ENCODE data around the gene PSAP. TPM values are rescaled to one million over a fixed set of nuclear protein-coding genes. Genes with fewer than 3 reads are reported as not detected.

Gene PSAP
- total RNA-seq, 1 experiment from 2014 or later: 1,316 TPM

GRCh38 chr10:71770255-71770654 lies 80.8 kb downstream of the PSAP start:
- H3K4me3 ChIP-seq (ENCODE audit: low read depth, low read length): no peak overlapping the region
- H3K27ac Mint-ChIP-seq (ENCODE audit: unreplicated experiment): no peak overlapping the region
- POLR2A ChIA-PET: no interaction called here
- H3K36me3 ChIP-seq (ENCODE audit: control insufficient read depth, insufficient read depth, low read length): no peaks in the 10 kb centered on the region; the same call in 1 of the 2 replicates
- H3K4me3 Mint-ChIP-seq (ENCODE audit: unreplicated experiment): no peak overlapping the region
- H3K9me3 ChIP-seq: no peaks in the 10 kb centered on the region
- no peaks in the 10 kb centered on the region for H3K9me3 Mint-ChIP-seq (ENCODE audit: unreplicated experiment)
- peaks cover 81% of the 10 kb centered on the region for H3K4me1 ChIP-seq
- no TSS peak for BruUV-seq (replicated peaks)
- TF ChIP-seq CTCF (IDR thresholded peaks at IDR 0.05; ENCODE audit: insufficient read depth in 1 of 2, low read depth in 1 of 2, low read length in 1 of 2, severe bottlenecking in 1 of 2, unreplicated experiment in 1 of 2): no peak
- peaks cover 9% of the 10 kb centered on the region for H3K36me3 Mint-ChIP-seq (ENCODE audit: insufficient read depth, unreplicated experiment)
- H3K4me1 Mint-ChIP-seq (ENCODE audit: low read depth, unreplicated experiment): peaks cover 42% of the 10 kb centered on the region
- H3K27me3 Mint-ChIP-seq (ENCODE audit: insufficient read depth, unreplicated experiment): no peaks in the 10 kb centered on the region
- DNase-seq: no peak
- H3K27me3 ChIP-seq (replicated peaks; ENCODE audit: control insufficient read depth, insufficient read depth, low read length): no peaks in the 10 kb centered on the region
- intact Hi-C loops (cut with micrococcal nuclease; ENCODE audit: unreplicated experiment): loop anchor here (5.0 kb wide), 1 partner anchor 58 kb away; no protein-coding TSS in a partner anchor
- CTCF ChIA-PET: no interaction called here

- ChIA-PET CTCF (no interaction called here), POLR2A (no interaction called here)
- no peaks in the 10 kb centered on the region for H3K27me3 ChIP-seq (replicated peaks; ENCODE audit: control insufficient read depth, insufficient read depth, low read length)
- no peak for TF ChIP-seq CTCF (IDR thresholded peaks at IDR 0.05; ENCODE audit: insufficient read depth in 1 of 2, low read depth in 1 of 2, low read length in 1 of 2, severe bottlenecking in 1 of 2, unreplicated experiment in 1 of 2)
- H3K4me3 ChIP-seq (ENCODE audit: low read depth, low read length): no peak overlapping the region
- BruUV-seq (replicated peaks): no TSS peak
- intact Hi-C loops (cut with micrococcal nuclease; ENCODE audit: unreplicated experiment): no loop called here
- Mint-ChIP-seq H3K27ac (ENCODE audit: unreplicated experiment) (peak overlapping the region; percentile 98), H3K27me3 (ENCODE audit: insufficient read depth, unreplicated experiment) (no peaks in the 10 kb centered on the region), H3K4me3 (ENCODE audit: unreplicated experiment) (no peak overlapping the region), H3K9me3 (ENCODE audit: unreplicated experiment) (no peaks in the 10 kb centered on the region), H3K36me3 (ENCODE audit: insufficient read depth, unreplicated experiment) (peaks cover 9% of the 10 kb centered on the region), H3K4me1 (ENCODE audit: low read depth, unreplicated experiment) (peaks cover 46% of the 10 kb centered on the region)
- H3K9me3 ChIP-seq: no peaks in the 10 kb centered on the region
- no peaks in the 10 kb centered on the region; the same call in 1 of the 2 replicates for H3K36me3 ChIP-seq (ENCODE audit: control insufficient read depth, insufficient read depth, low read length)
- no peak for DNase-seq
- H3K4me1 ChIP-seq: peaks cover 84% of the 10 kb centered on the region
Observed at GRCh38 chr10:71769279-71769823, 81.7 kb downstream of the PSAP start.

- Mint-ChIP-seq H3K27ac (ENCODE audit: unreplicated experiment) (peak overlapping the region; percentile 98), H3K4me1 (ENCODE audit: low read depth, unreplicated experiment) (peaks cover 41% of the 10 kb centered on the region), H3K9me3 (ENCODE audit: unreplicated experiment) (no peaks in the 10 kb centered on the region), H3K36me3 (ENCODE audit: insufficient read depth, unreplicated experiment) (peaks cover 15% of the 10 kb centered on the region), H3K4me3 (ENCODE audit: unreplicated experiment) (peak overlapping the region; percentile 64), H3K27me3 (ENCODE audit: insufficient read depth, unreplicated experiment) (no peaks in the 10 kb centered on the region)
- no peaks in the 10 kb centered on the region; the same call in 1 of the 2 replicates for H3K36me3 ChIP-seq (ENCODE audit: control insufficient read depth, insufficient read depth, low read length)
- peaks cover 70% of the 10 kb centered on the region for H3K4me1 ChIP-seq
- H3K27me3 ChIP-seq (replicated peaks; ENCODE audit: control insufficient read depth, insufficient read depth, low read length): no peaks in the 10 kb centered on the region
- no peaks in the 10 kb centered on the region for H3K9me3 ChIP-seq
- TF ChIP-seq CTCF (IDR thresholded peaks at IDR 0.05; ENCODE audit: insufficient read depth in 1 of 2, low read depth in 1 of 2, low read length in 1 of 2, severe bottlenecking in 1 of 2, unreplicated experiment in 1 of 2): no peak
- DNase-seq: peak; percentile 79 to 93
- intact Hi-C loops (cut with micrococcal nuclease; ENCODE audit: unreplicated experiment): no loop called here
- no TSS peak for BruUV-seq (replicated peaks)
- POLR2A ChIA-PET: interaction anchor here (0.9 to 1.6 kb wide), 5 partner anchors 10 to 1728 kb away, joined by 3 to 7 read pairs (median 4); partner anchors contain the start of genes PPP3CB and PSAP
- H3K4me3 ChIP-seq (ENCODE audit: low read depth, low read length): no peak overlapping the region
- CTCF ChIA-PET: interaction anchor here (0.6 to 2.3 kb wide), 11 partner anchors 10 to 1762 kb away, joined by 3 to 12 read pairs (median 4); no protein-coding TSS in a partner anchor
Observed at GRCh38 chr10:71767420-71768035, 83.5 kb downstream of the PSAP start.
